Progenitor cell of endocrine pancreas (in vitro differentiated cells): Measurements from ENCODE around the gene SLMAP. TPM values are rescaled to one million over a fixed set of nuclear protein-coding genes. Genes with fewer than 3 reads are reported as not detected.
A peak's percentile ranks its signal among the peaks of the same experiment; 100 is the strongest.

Source experiments
- DNase-seq: peaks from one replicate; pipeline ENCODE4 v3.0.0; 2021; ENCODE audit warnings: low spot score; ENCODE audit not compliant: unreplicated experiment
- H3K27ac Mint-ChIP-seq: 2 replicates; pipeline ENCODE4 v1.8.0; 2021; ENCODE audit warnings: mild to moderate bottlenecking, moderate library complexity, mixed read lengths
- H3K27me3 Mint-ChIP-seq: 2 replicates; pipeline ENCODE4 v1.8.0; 2021; ENCODE audit warnings: mixed read lengths
- H3K36me3 Mint-ChIP-seq: 2 replicates; pipeline ENCODE4 v1.8.0; 2022; ENCODE audit warnings: mixed read lengths; ENCODE audit not compliant: insufficient read depth
- H3K4me1 Mint-ChIP-seq: 2 replicates; pipeline ENCODE4 v1.8.0; 2021; ENCODE audit warnings: low read depth, mixed read lengths
- H3K4me3 Mint-ChIP-seq: 2 replicates; pipeline ENCODE4 v1.8.0; 2021; ENCODE audit warnings: low read depth, mild to moderate bottlenecking, moderate library complexity, mixed read lengths
- H3K9me3 Mint-ChIP-seq: 2 replicates; pipeline ENCODE4 v1.8.0; 2021; ENCODE audit warnings: low read depth, mixed read lengths
- CTCF ChIP-seq: fragments of 200-600 bp; sonication (generic); IDR thresholded peaks from one replicate; pipeline ENCODE4 v1.5.0; 2021; ENCODE audit warnings: antibody characterized with exemption, mild to moderate bottlenecking; ENCODE audit not compliant: unreplicated experiment
- total RNA-seq: library from RNA; stranded (reverse); gene quantifications from 2 replicates; pipeline ENCODE4 v1.2.1, GENCODE V29; 2021

SLMAP gene
- total RNA-seq, 1 donor from 2014 or later: 65.8 TPM

- TF ChIP-seq CTCF: no peak
- Mint-ChIP-seq H3K4me3 (no peak overlapping the region), H3K36me3 (peaks cover 11% of the 10 kb centered on the region), H3K9me3 (peaks cover 4% of the 10 kb centered on the region), H3K27ac (no peak overlapping the region), H3K4me1 (no peaks in the 10 kb centered on the region), H3K27me3 (no peaks in the 10 kb centered on the region)
- no peak for DNase-seq
These were observed 181.0 kb downstream of the SLMAP start for GRCh38 chr3:57937092-57937491.

GRCh38 chr3:57939775-57940174 is 183.7 kb downstream of the SLMAP start:
- H3K27me3 Mint-ChIP-seq: no peaks in the 10 kb centered on the region
- H3K4me3 Mint-ChIP-seq: no peak overlapping the region
- peaks cover 4% of the 10 kb centered on the region for H3K9me3 Mint-ChIP-seq
- no peak overlapping the region for H3K27ac Mint-ChIP-seq
- H3K36me3 Mint-ChIP-seq: peaks cover 9% of the 10 kb centered on the region
- H3K4me1 Mint-ChIP-seq: peaks cover 8% of the 10 kb centered on the region
- TF ChIP-seq CTCF: no peak
- no peak for DNase-seq

- Mint-ChIP-seq H3K4me1 (peaks cover 10% of the 10 kb centered on the region), H3K9me3 (peaks cover 4% of the 10 kb centered on the region), H3K36me3 (peaks cover 9% of the 10 kb centered on the region), H3K27me3 (no peaks in the 10 kb centered on the region), H3K27ac (no peak overlapping the region), H3K4me3 (no peak overlapping the region)
- DNase-seq: no peak
- TF ChIP-seq CTCF: no peak
These were observed 186.3 kb downstream of the SLMAP start for GRCh38 chr3:57942388-57942787.

- peaks cover 9% of the 10 kb centered on the region for H3K36me3 Mint-ChIP-seq
- peaks cover 14% of the 10 kb centered on the region for H3K4me1 Mint-ChIP-seq
- H3K27me3 Mint-ChIP-seq: no peaks in the 10 kb centered on the region
- peaks cover 4% of the 10 kb centered on the region for H3K9me3 Mint-ChIP-seq
- H3K4me3 Mint-ChIP-seq: no peak overlapping the region
- no peak for DNase-seq
- TF ChIP-seq CTCF: no peak
- H3K27ac Mint-ChIP-seq: no peak overlapping the region
These were observed 186.8 kb downstream of the SLMAP start for GRCh38 chr3:57942872-57943283.

GRCh38 chr3:57943525-57944495 is 187.7 kb downstream of the SLMAP start:
- no peaks in the 10 kb centered on the region for H3K27me3 Mint-ChIP-seq
- peak overlapping the region; percentile 28 for H3K27ac Mint-ChIP-seq
- no peak overlapping the region for H3K4me3 Mint-ChIP-seq

More at GRCh38 chr3:57943525-57944495, 187.7 kb downstream of the SLMAP start:
- Mint-ChIP-seq H3K9me3 (peaks cover 4% of the 10 kb centered on the region), H3K36me3 (peaks cover 9% of the 10 kb centered on the region), H3K4me1 (peaks cover 23% of the 10 kb centered on the region)
- no peak for DNase-seq
- no peak for TF ChIP-seq CTCF
